GM18951 (cell line): ENCODE results near the gene ANKRD13D.
A peak's percentile ranks its signal among the peaks of the same experiment; 100 is the strongest.

Source experiments
- POLR2A ChIP-seq: IDR thresholded peaks from 4 replicates; pipeline ENCODE4 v1.6.1; 2011; ENCODE audit warnings: mild to moderate bottlenecking; ENCODE audit not compliant: insufficient read length, insufficient read depth; ENCODE audit errors: extremely low read depth
- in situ Hi-C: fragments of 300-500 bp; cut with MboI; formaldehyde crosslinking; loops from one replicate; pipeline ENCODE4 v1.12.0; 2022; ENCODE audit warnings: low sequenced_read_pairs, mixed read lengths, inconsistent platforms; ENCODE audit not compliant: unreplicated experiment

ANKRD13D gene

GRCh38 chr11:67289226-67289650 is at the start of gene ANKRD13D:
TSS of gene ANKRD13D (plus strand) at chr11:67289303. CDS start at chr11:67289461, 158 bp downstream.
- no peak for TF ChIP-seq POLR2A
- in situ Hi-C loops: no loop called here

GRCh38 chr11:67239783-67240575 is 49.1 kb upstream of the ANKRD13D start:
- in situ Hi-C loops: no loop called here
- TF ChIP-seq POLR2A: peak; percentile 98

- TF ChIP-seq POLR2A: no peak
- in situ Hi-C loops: no loop called here
Measured at GRCh38 chr11:67240576-67241389, 48.3 kb upstream of the ANKRD13D start.

- no peak for TF ChIP-seq POLR2A
- in situ Hi-C loops: no loop called here
Measured at GRCh38 chr11:67242548-67242947, 46.6 kb upstream of the ANKRD13D start.

GRCh38 chr11:67243051-67243450 is 46.1 kb upstream of the ANKRD13D start:
- in situ Hi-C loops: no loop called here
- TF ChIP-seq POLR2A: no peak

- TF ChIP-seq POLR2A: no peak
- in situ Hi-C loops: no loop called here
Measured at GRCh38 chr11:67245046-67245445, 44.1 kb upstream of the ANKRD13D start.

GRCh38 chr11:67247946-67248550 is 41.1 kb upstream of the ANKRD13D start:
- in situ Hi-C loops: no loop called here

GRCh38 chr11:67248653-67249052 is 40.5 kb upstream of the ANKRD13D start:
- in situ Hi-C loops: no loop called here
- no peak for TF ChIP-seq POLR2A

More at GRCh38 chr11:67247946-67248550, 41.1 kb upstream of the ANKRD13D start:
- no peak for TF ChIP-seq POLR2A

- TF ChIP-seq POLR2A: no peak
- in situ Hi-C loops: no loop called here
Measured at GRCh38 chr11:67250059-67251043, 38.8 kb upstream of the ANKRD13D start.

- no peak for TF ChIP-seq POLR2A
- in situ Hi-C loops: no loop called here
Measured at GRCh38 chr11:67251841-67252240, 37.3 kb upstream of the ANKRD13D start.

- no peak for TF ChIP-seq POLR2A
- in situ Hi-C loops: no loop called here
Measured at GRCh38 chr11:67252831-67253239, 36.3 kb upstream of the ANKRD13D start.
